Fibroblast of lung (primary cell): Measurements from ENCODE around the gene SCGB1D1. TPM values are rescaled to one million over a fixed set of nuclear protein-coding genes. Genes with fewer than 3 reads are reported as not detected.

ENCODE experiments used
- DNase-seq, 2 donors: peaks; one replicate each; pipeline versions ENCODE4 v3.0.0 to v3.0.0-alpha.2; 2010; ENCODE audit warnings: low read depth in 2 of 2
- H2AFZ ChIP-seq: 2 replicates; pipeline ENCODE4 v1.5.1; 2012; ENCODE audit warnings: low read length, control low read depth, inconsistent platforms
- H3K27ac ChIP-seq: 2 replicates; pipeline ENCODE4 v1.5.1; 2011; ENCODE audit warnings: low read length, control low read depth; ENCODE audit not compliant: insufficient read depth
- H3K27me3 ChIP-seq: 2 replicates; pipeline ENCODE4 v1.5.1; 2011; ENCODE audit warnings: mild to moderate bottlenecking, low read length; ENCODE audit not compliant: control insufficient read depth, insufficient read depth
- H3K36me3 ChIP-seq: 2 replicates; pipeline ENCODE4 v1.5.1; 2011; ENCODE audit warnings: low read length; ENCODE audit not compliant: control insufficient read depth, insufficient read depth
- H3K4me1 ChIP-seq: 2 replicates; pipeline ENCODE4 v1.5.1; 2011; ENCODE audit warnings: low read length; ENCODE audit not compliant: control insufficient read depth, insufficient read depth; ENCODE audit errors: extremely low read depth
- H3K4me2 ChIP-seq: 2 replicates; pipeline ENCODE4 v1.5.1; 2011; ENCODE audit warnings: low read length, control low read depth; ENCODE audit not compliant: insufficient read depth; ENCODE audit errors: extremely low read depth
- H3K4me3 ChIP-seq, 4 experiments: fragments of 200-600 bp in 1 of 4; sonication (generic) in 1 of 4; replicated peaks in 1 of 4; 2 replicates each; pipeline ENCODE4 v1.5.1; 2011 to 2016; ENCODE audit warnings: low read length in 4 of 4, low read depth in 3 of 4, mild to moderate bottlenecking in 3 of 4, control low read depth in 2 of 4, inconsistent platforms in 1 of 4, mixed read lengths in 1 of 4; ENCODE audit not compliant: insufficient read depth in 1 of 4; ENCODE audit errors: control extremely low read depth in 1 of 4
- H3K79me2 ChIP-seq: 2 replicates; pipeline ENCODE4 v1.5.1; 2012; ENCODE audit warnings: mild to moderate bottlenecking, low read length, inconsistent platforms; ENCODE audit not compliant: control insufficient read depth, insufficient read depth
- H3K9ac ChIP-seq: 2 replicates; pipeline ENCODE4 v1.5.1; 2011; ENCODE audit warnings: mild to moderate bottlenecking, low read length, control low read depth; ENCODE audit not compliant: insufficient read depth
- H3K9me3 ChIP-seq: 2 replicates; pipeline ENCODE4 v1.5.1; 2012; ENCODE audit warnings: low read depth, low read length; ENCODE audit not compliant: control insufficient read depth, insufficient read depth
- H4K20me1 ChIP-seq: 2 replicates; pipeline ENCODE4 v1.5.1; 2011; ENCODE audit warnings: low read length; ENCODE audit not compliant: control insufficient read depth, insufficient read depth; ENCODE audit errors: extremely low read depth
- CTCF ChIP-seq, 2 donors: IDR thresholded peaks in 1 of 2; conservative IDR thresholded peaks in 1 of 2; 1 replicate in 1 of 2; 2 replicates in 1 of 2; pipeline ENCODE4 v1.5.1; 2011 to 2012; ENCODE audit warnings: low read length in 2 of 2, control low read depth in 1 of 2, inconsistent platforms in 1 of 2, low read depth in 1 of 2, mild to moderate bottlenecking in 1 of 2
- EZH2 ChIP-seq: IDR thresholded peaks from 2 replicates; pipeline ENCODE4 v1.5.1; 2012; ENCODE audit warnings: low read length, control low read depth, mild to moderate bottlenecking; ENCODE audit errors: missing control alignments
- polyA plus RNA-seq, 2 donors: library from polyadenylated mRNA; depleted of rRNA in 1 of 2; stranded (reverse) in 1 of 2; unstranded in 1 of 2; fragments of >200 nt; gene quantifications; 2 replicates each; pipeline ENCODE4 v1.2.1, GENCODE V29; 2011 to 2012; ENCODE audit warnings: missing spikeins in 1 of 2
- total RNA-seq: library from RNA; depleted of rRNA; stranded (reverse); fragments of >200 nt; gene quantifications from 2 replicates; pipeline ENCODE4 v1.2.1, GENCODE V29; 2014

The SCGB1D1 gene
- total and polyA plus RNA-seq, 2 donors (not counting 1 experiment from before 2014, with no cell fraction given) = not detected

- no peak for DNase-seq
- H3K4me2 ChIP-seq = no peak overlapping the region
- no peak overlapping the region for H3K4me3 ChIP-seq
- H3K9me3 ChIP-seq = no peaks in the 10 kb centered on the region
- H3K79me2 ChIP-seq = no peaks in the 10 kb centered on the region
- no peaks in the 10 kb centered on the region for H3K27me3 ChIP-seq
- H3K4me1 ChIP-seq = no peaks in the 10 kb centered on the region
- H2AFZ ChIP-seq = no peak overlapping the region
- H3K27ac ChIP-seq = no peak overlapping the region
- TF ChIP-seq EZH2 = no peak
- no peaks in the 10 kb centered on the region for H4K20me1 ChIP-seq
- H3K36me3 ChIP-seq = peaks cover 23% of the 10 kb centered on the region
- no peak overlapping the region for H3K9ac ChIP-seq
Observed at GRCh38 chr11:62150887-62151736, 38.9 kb upstream of the SCGB1D1 start.

- Histone ChIP-seq H3K4me1 (no peaks in the 10 kb centered on the region), H3K27ac (no peak overlapping the region), H3K9me3 (no peaks in the 10 kb centered on the region), H3K4me3 (no peak overlapping the region), H2AFZ (no peak overlapping the region), H3K79me2 (no peaks in the 10 kb centered on the region), H3K9ac (no peak overlapping the region), H4K20me1 (no peaks in the 10 kb centered on the region), H3K4me2 (no peak overlapping the region), H3K36me3 (peaks cover 21% of the 10 kb centered on the region), H3K27me3 (no peaks in the 10 kb centered on the region)
- TF ChIP-seq EZH2 = no peak
- no peak for TF ChIP-seq CTCF (conservative IDR thresholded peaks at IDR 0.05 in 1 of 2, IDR thresholded peaks at IDR 0.05 in 1 of 2; ENCODE audit: low read depth in 1 of 2, low read length in 2 of 2)
- DNase-seq = no peak
Observed at GRCh38 chr11:62151737-62152102, 38.3 kb upstream of the SCGB1D1 start.

- no peak overlapping the region for H3K9ac ChIP-seq
- H3K27me3 ChIP-seq = no peaks in the 10 kb centered on the region
- TF ChIP-seq CTCF (conservative IDR thresholded peaks at IDR 0.05 in 1 of 2, IDR thresholded peaks at IDR 0.05 in 1 of 2; ENCODE audit: low read depth in 1 of 2, low read length in 2 of 2) (no peak), EZH2 (no peak)
- no peak overlapping the region for H2AFZ ChIP-seq
- H3K4me3 ChIP-seq = no peak overlapping the region
- no peak overlapping the region for H3K27ac ChIP-seq
- no peak overlapping the region for H3K4me2 ChIP-seq
- H3K4me1 ChIP-seq = no peaks in the 10 kb centered on the region
- DNase-seq = no peak
- H3K9me3 ChIP-seq = no peaks in the 10 kb centered on the region
- H4K20me1 ChIP-seq = no peaks in the 10 kb centered on the region
- no peaks in the 10 kb centered on the region for H3K79me2 ChIP-seq
- H3K36me3 ChIP-seq = peaks cover 17% of the 10 kb centered on the region
Observed at GRCh38 chr11:62152245-62153086, 37.5 kb upstream of the SCGB1D1 start.
